Fibroblast of skin of right quadriceps (primary cell): ENCODE data around the gene FOCAD.
"Not testable (repeated sequence)": the region's sequence is repeated elsewhere in the genome, so short reads cannot be mapped to it uniquely, and the experiment has no call there.

Experiments
- DNase-seq: peaks from one replicate; pipeline ENCODE4 v3.0.0-alpha.2; 2013

FOCAD gene

DNA sequence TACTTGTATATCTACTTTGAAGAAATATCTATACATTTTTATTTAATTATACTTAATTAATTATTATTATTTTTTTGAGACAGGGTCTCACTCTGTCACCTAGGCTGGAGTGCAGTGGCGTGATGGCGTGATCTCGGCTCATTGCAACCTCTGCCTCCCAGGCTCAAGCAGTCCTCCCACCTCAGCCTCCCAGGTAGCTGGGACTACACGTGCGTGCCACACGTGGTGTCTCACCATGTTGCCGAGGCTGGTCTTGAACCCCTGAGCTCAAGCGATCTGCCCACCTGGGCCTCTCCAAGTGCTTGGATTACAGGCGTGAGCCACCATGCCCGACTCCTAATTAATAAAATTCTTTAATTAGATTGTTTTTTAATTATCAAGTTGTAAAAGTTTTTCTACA, 10.5 kb upstream of the FOCAD start:
- not testable (repeated sequence) for DNase-seq

DNA sequence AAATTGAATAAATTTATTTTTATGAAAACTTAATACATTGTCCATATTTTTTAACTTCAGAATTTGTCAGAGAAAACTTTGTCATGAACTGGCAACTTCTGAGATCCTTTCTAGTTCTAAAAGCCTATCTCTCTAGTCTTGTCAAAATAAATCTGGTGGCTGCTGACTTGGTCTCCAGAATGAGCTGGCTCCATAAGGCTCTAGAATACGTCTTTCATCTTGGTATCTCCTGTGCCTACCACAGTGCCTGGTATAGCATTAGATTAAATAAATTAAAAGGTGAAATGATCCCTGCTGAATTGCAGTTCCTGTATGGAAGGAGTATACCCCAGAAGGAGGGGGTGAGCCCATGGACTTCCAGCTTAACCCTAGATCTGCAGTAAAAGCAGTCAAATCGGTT, 2.6 kb upstream of the FOCAD start:
- DNase-seq: no peak

DNA sequence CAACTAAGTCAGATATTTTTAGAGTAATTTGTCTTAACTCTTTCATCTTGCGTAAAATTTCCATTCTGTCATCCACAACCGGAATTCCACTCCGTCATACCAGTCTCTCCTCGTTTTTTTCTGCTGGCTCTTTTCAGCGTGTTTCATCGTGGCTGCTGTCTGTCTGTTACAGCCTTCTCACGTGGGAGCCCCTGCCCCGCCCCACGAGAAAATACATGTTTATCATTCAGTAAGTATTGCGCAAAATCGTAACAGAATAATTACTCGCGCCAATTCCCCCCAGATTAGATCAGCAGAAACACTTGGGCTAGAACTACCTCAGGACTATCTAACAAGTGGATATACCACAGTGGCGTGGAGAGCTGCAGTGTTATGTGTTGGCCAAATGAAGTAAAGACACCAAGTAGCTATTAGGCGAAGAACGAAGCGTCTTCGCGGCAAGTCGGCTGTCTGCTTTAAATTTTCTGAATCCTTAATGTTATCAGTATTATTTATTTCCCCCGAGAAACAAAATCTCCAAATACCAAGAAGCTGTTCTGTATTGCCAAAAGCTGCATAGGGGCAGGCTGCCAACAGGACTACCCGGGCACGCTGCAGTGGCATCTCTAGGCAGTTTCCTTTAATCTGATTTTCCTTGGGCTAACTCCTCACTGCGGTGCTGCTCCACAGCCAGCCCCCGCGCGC, 566 bp upstream of the FOCAD start:
- DNase-seq: peak; percentile 54

DNA sequence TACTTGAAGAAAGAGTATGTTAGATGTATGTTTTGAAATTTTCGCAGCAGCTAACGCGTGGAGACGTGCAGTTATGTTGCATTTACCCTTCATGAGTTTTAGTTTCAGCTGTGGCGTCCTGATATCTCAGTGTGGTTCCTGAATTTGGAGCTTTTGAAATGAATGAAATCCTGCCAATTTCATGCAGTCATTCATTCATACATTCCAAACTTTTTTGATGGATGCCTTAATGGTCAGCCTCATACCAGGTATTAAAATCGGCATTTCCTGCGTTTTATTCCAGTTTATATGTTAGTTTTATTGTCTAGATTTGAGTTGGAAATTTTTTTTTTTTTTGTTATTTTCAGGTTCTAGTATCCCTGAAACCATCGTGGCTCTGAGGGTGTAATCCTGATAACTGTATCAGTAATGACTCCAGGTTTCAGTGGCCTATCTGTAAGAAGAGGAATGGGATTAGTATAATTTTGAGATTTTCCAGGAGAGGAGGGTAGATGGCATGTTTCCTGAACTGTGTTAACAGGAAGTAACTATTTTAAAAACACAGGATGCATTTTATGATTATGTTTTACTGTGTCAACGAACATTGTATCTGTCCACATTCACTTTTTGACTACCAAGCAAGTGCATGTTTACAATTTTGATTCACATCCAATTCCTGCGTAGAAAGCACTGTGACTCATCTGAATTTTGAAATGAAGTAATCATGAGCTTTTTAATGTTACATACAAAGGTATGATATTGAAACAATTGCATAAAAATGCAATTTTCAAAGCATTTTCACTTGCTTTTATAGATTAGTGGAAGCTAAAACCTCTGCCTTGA, 1.0 kb downstream of the FOCAD start:
- peak; percentile 71 for DNase-seq

DNA sequence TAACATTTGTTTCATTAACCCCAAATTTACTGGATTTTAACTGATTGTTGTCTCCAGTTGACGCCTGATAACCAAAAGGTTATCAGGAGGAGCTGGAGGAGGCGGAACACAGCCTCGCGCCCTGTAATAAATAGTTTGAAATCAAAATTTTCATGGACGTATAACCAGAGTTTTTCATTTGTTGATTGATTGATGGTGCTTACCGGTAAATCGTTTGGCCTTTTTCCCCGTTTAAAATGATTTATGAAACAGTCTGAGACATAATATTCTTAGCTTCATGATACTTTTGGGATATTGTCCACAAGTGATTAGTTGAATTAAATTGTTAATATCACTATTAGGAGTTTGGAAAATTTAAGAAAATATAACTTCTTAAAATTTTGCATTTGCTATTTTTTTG, 1.7 kb downstream of the FOCAD start:
- DNase-seq: no peak

DNA sequence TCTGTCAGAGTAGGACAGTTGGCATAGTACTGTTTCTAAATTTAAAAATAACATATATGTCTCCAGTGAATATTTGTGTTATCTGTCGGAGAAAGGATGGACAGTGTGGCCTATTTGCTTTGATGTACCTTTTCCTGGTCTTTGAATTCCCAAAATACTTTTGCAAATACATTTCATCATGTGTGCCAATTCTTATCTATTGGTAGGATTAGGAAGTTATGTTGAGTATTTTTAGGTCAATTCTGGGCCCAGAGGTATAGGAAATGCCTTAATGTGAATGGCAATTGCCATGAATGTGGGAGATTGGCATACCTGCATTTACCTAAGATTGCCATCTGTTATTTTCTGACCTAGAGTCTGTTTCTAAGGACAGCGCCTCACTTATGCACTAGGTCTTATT, 5.8 kb downstream of the FOCAD start:
- DNase-seq: no peak

DNA sequence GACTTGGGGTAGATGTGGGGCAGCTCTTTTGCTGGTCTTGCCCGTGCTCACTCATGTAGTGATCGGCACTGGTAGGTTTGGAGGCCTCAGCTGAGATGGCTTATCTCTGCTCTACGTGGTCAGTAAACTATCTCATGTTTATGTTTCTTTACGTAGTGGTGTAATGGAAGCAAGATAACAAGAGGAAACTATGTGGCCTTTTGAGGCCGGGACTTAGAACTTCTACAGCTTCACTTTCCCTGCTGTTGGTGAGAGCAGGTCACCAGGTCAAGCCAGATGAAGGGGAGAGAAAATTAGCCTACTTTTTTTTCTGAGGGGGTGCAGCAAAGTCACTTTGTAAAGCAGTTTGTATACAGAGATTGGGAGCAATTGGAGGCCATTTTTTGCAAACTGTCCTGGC, 8.5 kb downstream of the FOCAD start:
- no peak for DNase-seq

DNA sequence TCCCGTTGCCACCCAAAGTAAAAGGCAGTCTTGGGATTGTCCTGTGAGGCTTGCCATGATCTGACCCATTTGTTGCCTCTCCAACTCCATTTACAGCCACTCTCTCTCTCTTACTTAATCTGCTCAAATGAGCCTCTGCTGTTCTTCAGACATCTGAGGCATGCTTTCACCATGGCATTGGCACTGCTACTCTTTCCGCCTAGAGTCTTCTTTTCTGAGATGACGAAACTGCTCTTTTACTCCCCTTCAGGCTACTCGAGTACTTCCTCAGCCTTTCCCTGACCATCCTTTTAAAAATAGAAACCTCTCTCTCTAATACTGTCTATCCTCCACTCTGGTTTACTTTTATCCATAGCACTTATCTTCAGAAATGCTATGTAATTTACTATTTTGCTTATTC, 9.0 kb downstream of the FOCAD start:
- no peak for DNase-seq

DNA sequence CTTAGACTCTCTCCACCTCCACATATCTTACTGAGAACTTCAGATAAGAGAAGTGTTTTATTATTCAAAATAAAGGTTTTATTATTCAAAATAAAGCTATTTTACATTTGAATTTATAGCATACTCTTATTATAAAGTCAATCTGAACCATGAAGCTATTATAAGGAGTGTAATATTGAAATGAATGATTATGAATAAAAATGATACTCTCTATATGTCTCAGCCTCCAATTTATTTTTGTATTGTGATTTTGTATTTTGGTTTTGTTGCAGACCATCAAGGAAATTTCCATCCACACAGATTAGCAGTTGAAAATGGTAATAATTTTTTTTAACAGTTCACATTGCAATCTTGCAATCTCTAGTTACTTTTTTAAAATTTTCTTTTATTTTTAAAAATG, 10.2 kb downstream of the FOCAD start:
- no peak for DNase-seq

DNA sequence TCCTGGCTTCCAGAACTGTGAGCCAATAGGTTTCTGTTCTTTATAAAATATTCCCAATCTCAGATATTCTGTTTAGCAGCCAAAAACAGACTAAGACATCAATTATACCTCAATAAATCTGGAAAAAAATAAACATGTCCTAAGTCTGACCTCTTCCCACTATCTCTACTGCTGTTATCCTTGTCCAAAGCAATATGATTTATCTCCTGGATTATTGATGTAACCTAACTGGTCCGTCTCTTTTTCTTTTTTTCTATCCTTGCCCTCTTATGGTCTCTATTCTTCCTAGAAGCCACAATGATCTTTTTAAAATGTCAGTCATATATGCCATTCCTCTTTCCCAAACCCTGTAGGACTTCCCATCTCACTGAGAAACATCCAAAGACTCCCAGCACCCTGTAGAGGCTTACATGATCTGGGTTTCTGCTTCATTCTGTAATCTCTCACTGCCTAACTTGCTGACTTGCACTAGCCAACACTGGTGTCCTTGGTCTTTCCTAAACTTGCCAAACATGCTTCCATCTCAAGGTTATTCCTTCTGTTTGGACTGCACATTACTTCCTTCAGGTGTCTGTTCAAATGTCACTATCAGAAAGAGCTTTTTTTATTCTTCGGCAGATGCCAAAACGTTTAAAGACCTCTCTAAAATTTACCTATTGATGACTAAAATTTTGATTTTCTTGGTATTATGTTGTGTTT, 13.1 kb downstream of the FOCAD start:
- no peak for DNase-seq

DNA sequence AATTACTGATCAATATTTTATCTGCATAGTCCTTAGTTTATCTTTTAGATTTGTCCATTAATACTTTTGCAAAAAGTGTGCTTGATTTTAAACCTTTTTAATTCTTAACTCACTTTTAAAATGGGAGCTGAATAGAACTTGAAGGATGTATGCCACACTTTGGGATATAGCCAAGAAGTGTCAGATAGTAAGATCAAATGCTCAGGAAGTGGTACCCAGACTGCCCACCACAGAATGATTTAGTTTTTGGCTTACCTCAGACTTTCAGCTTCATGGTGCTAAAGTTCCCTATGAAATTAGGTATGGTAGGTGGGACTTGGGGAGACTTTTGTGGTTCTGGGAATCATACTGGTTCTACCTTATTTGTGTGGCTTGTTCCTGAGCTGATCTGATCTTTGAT, 14.7 kb downstream of the FOCAD start:
- DNase-seq: no peak

DNA sequence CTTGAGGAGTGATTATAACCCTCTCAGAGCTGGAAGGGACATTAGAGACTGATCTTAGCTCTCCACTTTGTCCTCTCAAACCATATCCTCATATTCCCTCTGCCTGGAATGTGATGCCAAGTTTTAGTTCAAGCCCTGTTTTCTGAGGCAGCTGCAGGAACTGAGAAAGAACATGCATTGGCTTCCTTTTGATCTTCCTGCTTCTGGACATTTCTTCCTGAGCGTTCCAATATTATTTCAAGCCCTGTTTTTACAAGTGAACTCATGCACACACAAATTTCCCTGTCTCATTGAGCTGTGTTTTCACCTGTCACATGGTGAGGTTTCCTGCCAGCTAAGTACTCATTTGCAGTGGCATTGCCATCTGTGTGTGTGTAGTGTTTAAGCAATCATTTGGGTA, 17.0 kb downstream of the FOCAD start:
- no peak for DNase-seq

DNA sequence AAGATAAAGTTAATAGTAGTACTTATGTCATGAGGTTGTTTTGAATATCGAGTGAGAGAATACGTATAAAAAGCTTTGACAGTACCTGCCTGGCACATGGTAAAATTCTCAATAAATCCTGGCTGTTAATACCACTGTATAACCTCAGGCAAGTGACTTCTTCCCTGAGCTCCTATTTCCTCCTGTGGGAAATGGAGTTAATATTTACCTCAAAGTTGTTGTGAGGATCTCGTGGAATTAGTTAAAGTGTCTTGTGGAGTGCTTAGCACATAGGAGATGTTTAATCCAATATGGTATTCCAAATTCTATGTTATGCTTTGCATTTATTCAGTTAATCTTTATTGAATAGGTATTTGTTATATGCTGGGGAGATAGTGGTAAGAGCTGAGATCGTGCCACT, 18.5 kb downstream of the FOCAD start:
- DNase-seq: no peak

DNA sequence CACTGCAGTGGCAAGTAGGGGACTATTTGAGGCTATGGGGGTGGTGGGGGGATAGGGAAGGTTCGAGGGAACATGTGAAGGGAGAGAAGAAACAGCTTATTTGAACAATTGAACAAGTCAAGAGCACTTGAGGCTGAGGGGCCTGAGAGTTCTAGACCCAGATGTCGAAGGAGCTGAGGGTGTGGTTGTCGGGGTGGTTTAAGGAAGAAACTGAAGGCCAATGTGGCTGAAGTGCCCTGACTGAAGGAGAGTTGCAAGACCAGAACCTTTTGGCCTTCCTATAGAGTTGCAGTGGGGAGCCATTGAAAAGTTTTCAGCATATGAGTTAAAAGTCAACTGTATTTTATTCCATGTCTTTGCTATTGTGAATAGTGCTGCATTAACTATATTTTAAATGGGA, 19.1 kb downstream of the FOCAD start:
- no peak for DNase-seq

DNA sequence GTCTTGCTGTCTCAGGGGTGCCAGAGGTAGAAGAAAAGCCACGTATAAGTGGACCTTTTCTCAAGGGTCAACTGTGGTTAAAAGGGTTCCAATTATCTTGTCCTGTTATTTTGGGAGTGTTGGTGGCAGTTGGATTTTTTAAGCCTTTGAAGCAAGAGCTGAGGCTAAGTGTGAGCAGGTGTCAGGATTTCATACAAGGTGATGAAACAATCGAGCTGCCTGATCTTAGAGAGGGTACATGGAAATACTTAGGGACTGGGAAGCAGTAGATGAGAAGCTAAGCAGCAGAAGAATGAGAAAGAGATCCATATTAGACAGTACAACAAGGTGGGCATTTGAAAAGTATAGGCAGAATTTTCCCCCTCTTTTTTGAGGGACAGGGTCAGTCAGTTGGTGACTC, 23.6 kb downstream of the FOCAD start:
- no peak for DNase-seq

DNA sequence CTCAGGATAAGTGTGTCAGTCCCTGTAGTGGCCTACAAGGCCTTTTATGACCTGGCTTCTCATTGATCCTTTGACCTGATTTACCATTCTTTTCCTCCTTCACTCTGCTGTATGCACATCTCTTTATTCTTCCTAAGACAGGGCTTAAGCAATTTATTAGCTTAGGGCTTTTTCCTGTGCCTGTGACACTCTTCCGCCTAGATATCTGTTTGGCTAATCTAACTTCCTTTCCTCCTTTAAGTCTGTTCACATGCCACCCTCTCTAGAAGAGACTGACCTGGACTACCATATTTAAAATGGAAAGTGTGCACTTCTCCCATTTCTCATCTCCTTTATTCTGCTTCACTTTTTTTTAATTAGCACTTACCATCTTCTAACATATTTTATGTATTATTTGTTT, 29.1 kb downstream of the FOCAD start:
- DNase-seq: no peak

DNA sequence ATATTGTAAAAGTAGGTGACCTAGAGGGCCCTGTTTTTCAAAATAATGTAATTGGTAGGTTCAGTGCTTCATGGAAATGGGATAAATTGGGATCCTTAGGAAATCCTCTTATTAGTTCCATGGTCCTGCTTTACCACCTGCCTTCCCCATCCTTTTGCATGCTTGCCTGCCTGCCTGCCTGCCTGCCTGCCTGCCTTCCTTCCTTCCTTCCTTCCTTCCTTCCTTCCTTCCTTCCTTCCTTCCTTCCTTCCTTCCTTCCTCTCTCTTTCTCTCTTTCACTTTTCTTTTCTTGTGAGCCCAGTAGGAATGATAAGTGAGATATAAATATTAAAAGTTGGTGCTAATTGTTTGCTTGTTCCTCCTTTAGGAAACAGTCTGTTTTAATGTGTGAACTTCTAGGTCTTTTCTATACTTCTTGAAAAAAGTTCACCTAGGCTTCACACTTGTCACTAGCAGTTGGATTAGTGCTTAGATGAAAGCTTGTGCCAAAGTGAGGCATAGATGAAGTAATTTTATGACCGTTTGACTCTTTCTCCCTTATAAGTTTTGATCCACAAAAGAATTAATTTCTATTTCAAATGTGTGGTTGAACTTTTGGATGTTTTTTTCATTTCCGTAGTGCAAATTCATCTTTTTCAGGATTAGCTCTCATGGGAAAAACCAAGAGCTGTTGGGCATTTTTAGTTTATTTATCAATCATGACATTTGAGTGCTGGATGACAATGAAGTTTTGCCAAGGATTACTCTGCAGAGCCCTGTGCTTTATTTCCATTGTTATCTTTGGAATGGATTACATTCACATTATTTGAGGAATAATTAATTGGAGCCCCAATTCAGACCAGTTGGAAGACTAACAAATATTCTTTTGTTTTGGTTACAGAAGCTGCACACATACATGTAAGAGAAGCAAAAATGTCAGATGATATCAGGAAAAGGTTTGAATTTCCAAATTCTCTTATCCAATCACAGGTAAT, 30.7 kb downstream of the FOCAD start:
- no peak for DNase-seq

DNA sequence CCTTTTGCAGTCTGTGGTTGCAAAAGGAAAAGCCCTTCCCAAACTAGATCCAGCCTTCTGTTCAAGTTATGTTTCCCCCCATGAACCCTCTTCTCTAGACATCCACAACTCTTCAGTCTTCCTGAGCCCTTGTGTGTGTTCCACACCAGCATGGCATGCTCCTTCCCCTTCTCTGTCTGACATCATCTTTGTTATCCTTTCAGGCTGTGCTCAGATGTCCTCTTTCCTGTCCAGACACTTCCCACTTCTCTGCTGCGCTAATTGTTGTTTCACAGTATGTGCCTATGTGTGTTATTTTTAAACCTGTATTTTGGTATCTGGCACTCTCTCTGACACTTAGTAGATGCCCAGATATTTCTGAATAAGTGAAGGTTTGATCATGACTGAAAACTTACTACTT, 38.2 kb downstream of the FOCAD start:
- DNase-seq: no peak

DNA sequence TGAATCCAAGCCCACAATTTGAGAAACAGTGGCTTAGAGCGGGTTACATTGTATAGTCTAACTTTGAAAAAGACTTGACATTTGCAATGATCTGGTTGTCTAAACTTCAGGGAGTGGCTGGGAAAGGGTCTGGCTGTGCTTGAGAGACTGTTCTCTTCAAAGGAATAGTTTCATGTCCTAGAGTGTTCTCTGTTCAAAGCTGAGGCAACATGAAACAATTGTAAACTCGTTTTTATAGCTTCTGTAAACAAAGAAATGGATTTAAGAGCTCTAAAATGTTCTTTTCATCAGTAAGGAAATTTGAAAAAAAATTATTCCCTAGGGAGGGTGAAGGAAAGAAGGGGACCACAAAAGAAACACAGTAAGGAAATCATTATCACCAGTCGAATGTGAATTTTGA, 41.6 kb downstream of the FOCAD start:
- no peak for DNase-seq

DNA sequence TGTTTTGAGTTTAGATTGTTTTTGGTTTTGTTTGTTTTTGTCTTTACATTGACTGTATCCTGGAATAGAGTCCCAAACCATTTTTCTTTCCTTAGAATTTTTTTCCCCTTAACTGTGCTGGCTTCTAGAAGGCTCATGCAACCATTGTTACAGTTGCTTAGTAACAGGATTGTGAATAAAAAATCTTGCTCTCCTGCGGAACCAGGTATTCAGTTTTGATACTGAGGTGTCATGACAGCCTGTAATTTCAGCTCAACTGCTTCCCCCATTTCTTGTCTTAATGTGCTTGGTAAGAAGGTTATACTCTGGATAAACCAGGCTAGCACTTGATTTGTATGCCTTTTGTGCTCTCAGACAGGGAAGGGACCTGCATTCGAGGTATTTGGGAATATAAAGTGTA, 42.1 kb downstream of the FOCAD start:
- DNase-seq: no peak

DNA sequence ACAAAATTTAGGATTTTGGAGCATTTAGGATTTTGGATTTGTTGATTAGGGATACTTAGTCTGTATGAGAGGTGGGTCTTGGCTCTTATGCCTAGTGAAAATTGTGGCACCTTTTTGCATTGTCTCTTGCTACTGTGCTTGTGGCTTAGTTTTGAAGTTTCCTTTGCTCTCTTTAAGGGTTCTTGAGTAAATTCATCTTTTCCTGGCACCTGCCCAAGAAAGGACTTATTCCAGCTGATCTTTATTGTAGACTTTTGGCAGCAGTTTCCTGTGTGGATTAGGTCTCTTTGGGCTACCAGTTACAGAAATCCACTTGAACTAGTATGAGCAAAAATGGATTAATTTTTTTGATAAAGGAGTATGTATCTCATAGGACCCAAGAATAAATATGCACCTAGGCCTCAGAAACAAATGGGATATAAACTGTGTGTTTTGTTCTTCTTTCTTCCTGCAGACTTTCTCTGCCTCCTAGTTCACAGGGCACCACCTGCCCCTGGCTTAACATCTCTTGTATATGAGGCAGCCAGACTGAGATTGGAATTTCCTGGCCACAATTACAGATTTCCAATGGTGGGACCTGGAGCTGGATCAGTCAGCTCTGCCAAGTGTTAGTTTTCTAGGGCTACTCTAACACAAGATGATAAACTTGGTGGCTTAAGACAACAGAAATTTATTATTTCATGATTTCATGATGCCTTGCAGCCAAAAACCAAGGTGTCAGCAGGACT, 44.6 kb downstream of the FOCAD start:
- peak; percentile 54 for DNase-seq

DNA sequence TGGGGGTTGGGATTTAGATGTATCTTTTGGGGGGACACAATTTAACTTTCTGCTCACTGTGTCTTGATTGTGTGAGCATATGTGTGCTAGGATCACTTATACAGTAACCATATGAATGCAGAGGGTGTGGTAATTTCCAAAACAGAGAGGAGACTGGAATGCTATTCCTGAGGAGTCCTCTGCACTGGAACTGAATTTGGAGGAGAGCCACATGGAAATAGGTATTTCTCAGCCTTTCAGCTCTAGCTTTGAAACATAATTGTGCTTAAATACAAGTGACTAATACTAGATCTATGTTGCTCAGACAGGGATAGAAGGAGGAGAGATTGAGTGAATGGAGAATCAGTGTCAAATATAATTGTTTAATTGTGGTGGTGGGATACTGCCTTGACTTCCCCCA, 45.5 kb downstream of the FOCAD start:
- peak; percentile 50 for DNase-seq
